HepG2 (cell line): ENCODE measurements around the gene VAMP5. TPM values are rescaled to one million over a fixed set of nuclear protein-coding genes. Genes with fewer than 3 reads are reported as not detected.

Experiments
- ARNT2 ChIP-seq: sonication (generic); formaldehyde crosslinking; IDR thresholded peaks from 2 replicates; pipeline ENCODE4 v1.8.0; 2022; ENCODE audit warnings: mild to moderate bottlenecking, low read depth, missing genetic modification reagents, moderate library complexity
- BCLAF1 ChIP-seq: fragments of 450-650 bp; IDR thresholded peaks from 2 replicates; pipeline ENCODE4 v1.6.1; 2017; ENCODE audit warnings: mild to moderate bottlenecking
- ELF1 ChIP-seq: sonication (generic); formaldehyde crosslinking; IDR thresholded peaks from 2 replicates; pipeline ENCODE4 v1.4.0; 2020; ENCODE audit warnings: missing genetic modification reagents
- HMGXB3 ChIP-seq: sonication (generic); formaldehyde crosslinking; IDR thresholded peaks from 2 replicates; pipeline ENCODE4 v1.4.0; 2020; ENCODE audit warnings: missing genetic modification reagents, borderline replicate concordance
- NCOA1 ChIP-seq: sonication (generic); formaldehyde crosslinking; IDR thresholded peaks from 2 replicates; pipeline ENCODE4 v1.9.0; 2021; ENCODE audit warnings: missing genetic modification reagents
- RARA ChIP-seq: IDR thresholded peaks from 2 replicates; pipeline ENCODE4 v1.6.1; 2016; ENCODE audit warnings: missing genetic modification reagents, missing compliant biosample characterization
- ZNF318 ChIP-seq: sonication (generic); formaldehyde crosslinking; IDR thresholded peaks from 2 replicates; pipeline ENCODE4 v1.4.0; 2020; ENCODE audit warnings: mild to moderate bottlenecking, missing genetic modification reagents
- polyA plus RNA-seq, 8 experiments: library from polyadenylated mRNA; depleted of rRNA in 3 of 8; stranded (reverse) in 7 of 8; unstranded in 1 of 8; fragments of >200 nt; fragmentation: Illumina TruSeq in 4 of 8; extraction: Trizol in 4 of 8; gene quantifications; 2 replicates each; pipeline versions ENCODE4 v1.2.1 to v1.2.3, GENCODE V29; 2011 to 2016; ENCODE audit warnings: low read depth in 4 of 8, missing spikeins in 1 of 8, mixed read lengths in 1 of 8; ENCODE audit not compliant: insufficient read depth in 1 of 8
- total RNA-seq, 5 experiments: library from RNA; depleted of rRNA; stranded (reverse); fragments of >200 nt; fragmentation: Illumina TruSeq; extraction: Trizol; gene quantifications; 2 replicates each; pipeline ENCODE4 v1.2.3, GENCODE V29; 2016; ENCODE audit warnings: low read depth in 1 of 5
- TF ChIP-seq, protein P1 (sequence below): sonication (generic); formaldehyde crosslinking; IDR thresholded peaks from 2 replicates; pipeline ENCODE4 v1.8.1; 2023; ENCODE audit warnings: mild to moderate bottlenecking, missing genetic modification reagents

VAMP5 gene
- total and polyA plus RNA-seq, 2 of the 13 experiments (the other 11 are each of a cell fraction or from before 2014, with no cell fraction given) = 7.2 to 56.7 TPM

GRCh38 chr2:85584857-85585780, 888 bp downstream of the VAMP5 start (continued):
- TF ChIP-seq NCOA1 (CRISPR knock-in tag) = peak; percentile 74; the same call in 1 of the 2 replicates
- no peak; the same call in 1 of the 2 replicates for TF ChIP-seq ARNT2
- no peak for TF ChIP-seq BCLAF1
- TF ChIP-seq RARA (CRISPR knock-in tag) = peak; percentile 95
- TF ChIP-seq, protein P1, sequence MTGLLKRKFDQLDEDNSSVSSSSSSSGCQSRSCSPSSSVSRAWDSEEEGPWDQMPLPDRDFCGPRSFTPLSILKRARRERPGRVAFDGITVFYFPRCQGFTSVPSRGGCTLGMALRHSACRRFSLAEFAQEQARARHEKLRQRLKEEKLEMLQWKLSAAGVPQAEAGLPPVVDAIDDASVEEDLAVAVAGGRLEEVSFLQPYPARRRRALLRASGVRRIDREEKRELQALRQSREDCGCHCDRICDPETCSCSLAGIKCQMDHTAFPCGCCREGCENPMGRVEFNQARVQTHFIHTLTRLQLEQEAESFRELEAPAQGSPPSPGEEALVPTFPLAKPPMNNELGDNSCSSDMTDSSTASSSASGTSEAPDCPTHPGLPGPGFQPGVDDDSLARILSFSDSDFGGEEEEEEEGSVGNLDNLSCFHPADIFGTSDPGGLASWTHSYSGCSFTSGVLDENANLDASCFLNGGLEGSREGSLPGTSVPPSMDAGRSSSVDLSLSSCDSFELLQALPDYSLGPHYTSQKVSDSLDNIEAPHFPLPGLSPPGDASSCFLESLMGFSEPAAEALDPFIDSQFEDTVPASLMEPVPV (CRISPR knock-in tag) = peak; percentile 89; the same call in 1 of the 2 replicates
- TF ChIP-seq ZNF318 (CRISPR knock-in tag) = no peak
- TF ChIP-seq ELF1 (CRISPR knock-in tag) = peak; percentile 77
- TF ChIP-seq HMGXB3 (CRISPR knock-in tag) = peak; percentile 82; the same call in 1 of the 2 replicates
